HG03196 (cell line): Measurements from ENCODE around the gene NLRX1.
"Not testable (repeated sequence)": the region's sequence is repeated elsewhere in the genome, so short reads cannot be mapped to it uniquely, and the experiment has no call there.

Experiments
- ATAC-seq: cut with Tn5 transposase; IDR thresholded peaks from one replicate; pipeline ENCODE4 v1.9.1; 2021; ENCODE audit not compliant: unreplicated experiment

NLRX1 gene

DNA sequence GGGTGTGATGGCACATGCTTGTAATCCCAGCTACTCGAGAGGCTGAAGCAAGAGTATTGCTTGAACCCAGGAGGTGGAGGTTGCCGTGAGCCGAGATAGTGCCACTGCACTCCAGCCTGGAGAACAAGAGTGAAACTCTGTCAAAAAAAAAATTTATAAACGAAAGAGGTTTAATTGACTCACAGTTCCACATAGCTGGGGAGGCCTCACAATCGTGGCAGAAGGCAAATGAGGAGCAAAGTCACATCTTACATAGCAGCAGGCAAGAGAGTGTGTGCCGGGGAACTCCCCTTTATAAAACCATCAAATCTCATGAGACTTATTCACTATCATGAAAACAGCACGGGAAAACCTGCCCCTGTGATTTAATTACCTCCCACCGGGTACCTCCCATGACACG, 15.9 kb downstream of the NLRX1 start:
- not testable (repeated sequence) for ATAC-seq

- ATAC-seq, result no peak
Observed at GRCh38 chr11:119185981-119186634, 17.6 kb downstream of the NLRX1 start.

DNA sequence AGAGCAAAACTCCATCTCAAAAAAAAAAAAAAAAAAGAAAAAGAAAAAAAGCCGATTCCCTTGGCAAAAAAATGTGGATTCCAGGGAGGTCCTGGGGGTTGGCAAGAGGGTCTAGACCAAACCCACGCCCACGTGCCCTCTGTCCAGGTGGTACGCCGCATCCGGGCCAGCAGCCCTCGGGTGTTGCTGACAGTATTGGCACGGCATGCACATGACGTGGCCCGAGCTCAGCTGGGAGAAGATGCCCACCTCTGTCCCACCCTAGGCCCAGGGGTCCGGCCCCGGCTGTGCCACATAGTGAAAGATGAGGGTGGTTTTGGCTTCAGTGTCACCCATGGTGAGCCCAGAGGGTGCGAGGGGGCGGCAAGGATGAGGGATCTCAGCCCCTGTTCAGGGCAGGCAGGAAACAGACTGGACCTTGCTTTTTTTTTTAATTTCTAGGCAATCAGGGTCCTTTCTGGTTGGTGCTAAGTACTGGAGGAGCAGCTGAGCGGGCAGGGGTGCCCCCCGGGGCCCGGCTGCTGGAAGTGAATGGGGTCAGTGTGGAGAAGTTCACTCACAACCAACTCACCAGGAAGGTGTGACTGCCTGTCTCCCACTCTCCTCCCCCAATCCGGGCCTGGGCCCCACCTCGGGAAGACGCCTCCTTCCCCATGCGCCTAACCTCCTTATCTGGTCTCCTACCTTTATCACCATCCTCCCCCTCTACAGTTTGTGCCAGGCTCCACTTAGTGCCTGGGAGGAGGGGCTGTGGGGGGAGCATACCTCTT, 18.8 kb downstream of the NLRX1 start:
- ATAC-seq, result no peak

GRCh38 chr11:119188067-119188466, 19.5 kb downstream of the NLRX1 start:
- ATAC-seq, result no peak

DNA sequence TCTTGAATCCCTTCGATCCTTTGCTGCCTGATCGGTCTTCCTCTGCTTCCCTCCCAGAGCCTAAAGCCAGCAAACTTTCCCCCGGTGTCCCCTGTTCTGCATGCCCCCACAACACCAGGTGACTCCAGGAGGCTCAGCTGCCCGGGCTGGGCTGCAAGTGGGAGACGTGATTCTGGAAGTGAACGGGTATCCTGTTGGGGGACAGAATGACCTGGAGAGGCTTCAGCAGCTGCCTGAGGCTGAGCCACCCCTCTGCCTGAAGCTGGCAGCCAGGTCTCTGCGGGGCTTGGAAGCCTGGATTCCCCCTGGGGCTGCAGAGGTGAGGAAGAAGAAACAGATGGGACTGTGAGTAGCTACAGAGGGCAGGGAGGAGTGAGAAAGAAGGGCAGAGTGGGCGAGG, 20.4 kb downstream of the NLRX1 start:
- ATAC-seq, result no peak

- ATAC-seq, result no peak
Observed at GRCh38 chr11:119189393-119189792, 20.9 kb downstream of the NLRX1 start.

DNA sequence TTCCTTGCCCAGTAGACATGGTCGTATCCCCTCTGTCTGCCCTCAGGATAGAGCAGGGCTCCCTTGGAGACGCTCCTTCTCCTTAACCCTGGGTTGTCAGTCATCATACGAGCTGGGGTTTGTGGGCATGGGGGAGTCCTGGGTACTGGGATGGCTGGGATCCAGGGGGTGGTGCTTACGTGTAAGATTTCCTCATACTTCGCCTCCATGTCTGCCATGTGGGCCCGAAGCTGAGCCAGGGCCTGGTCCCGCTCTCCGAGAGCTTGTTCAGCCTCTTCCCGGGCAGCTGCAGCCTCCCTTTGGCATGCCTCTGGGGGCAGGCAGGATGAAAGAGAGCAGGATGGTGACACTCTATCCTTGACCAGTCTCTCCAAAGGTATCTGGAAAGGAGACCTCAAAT, 22.0 kb downstream of the NLRX1 start:
- no peak for ATAC-seq

- ATAC-seq, result not testable (repeated sequence)
Observed at GRCh38 chr11:119191265-119191664, 22.7 kb downstream of the NLRX1 start.

DNA sequence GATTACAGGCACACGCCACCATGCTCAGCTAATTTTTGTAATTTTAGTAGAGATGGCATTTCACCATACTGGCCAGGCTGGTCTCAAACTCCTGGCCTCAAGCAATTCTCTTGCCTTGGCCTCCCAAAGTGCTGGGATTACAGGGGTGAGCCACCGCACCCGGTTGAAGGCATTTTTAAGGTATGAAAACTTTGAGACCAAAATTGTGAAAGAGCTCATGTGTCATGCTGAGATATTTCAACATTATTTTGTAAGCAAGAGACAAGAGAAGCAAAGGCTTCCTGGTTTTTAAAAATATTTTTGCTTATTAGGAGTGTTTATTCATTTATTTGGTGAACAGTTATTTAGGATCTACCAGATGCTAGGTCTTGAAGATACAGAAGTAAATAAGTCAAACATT, 23.6 kb downstream of the NLRX1 start:
- no peak for ATAC-seq

DNA sequence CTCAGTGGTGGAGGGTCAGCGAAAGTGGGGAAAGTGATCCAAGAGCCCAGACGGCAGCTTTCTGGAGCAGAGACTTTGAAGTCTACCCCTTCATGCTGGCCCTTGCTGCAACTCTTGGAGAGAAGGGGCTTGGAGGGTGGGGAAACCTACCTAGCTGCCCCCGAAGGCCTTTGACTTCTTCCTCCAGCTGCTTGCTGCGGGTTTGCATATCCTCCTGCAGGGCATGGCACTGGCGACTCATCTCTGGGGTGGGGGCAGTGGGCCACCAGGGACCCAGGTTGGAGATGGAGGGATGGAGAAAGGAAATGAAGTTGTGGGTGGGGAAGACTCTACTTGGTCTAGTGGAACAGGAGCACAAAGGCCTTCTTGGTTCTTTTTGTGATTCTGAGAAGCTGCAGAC, 24.5 kb downstream of the NLRX1 start:
- no peak for ATAC-seq

DNA sequence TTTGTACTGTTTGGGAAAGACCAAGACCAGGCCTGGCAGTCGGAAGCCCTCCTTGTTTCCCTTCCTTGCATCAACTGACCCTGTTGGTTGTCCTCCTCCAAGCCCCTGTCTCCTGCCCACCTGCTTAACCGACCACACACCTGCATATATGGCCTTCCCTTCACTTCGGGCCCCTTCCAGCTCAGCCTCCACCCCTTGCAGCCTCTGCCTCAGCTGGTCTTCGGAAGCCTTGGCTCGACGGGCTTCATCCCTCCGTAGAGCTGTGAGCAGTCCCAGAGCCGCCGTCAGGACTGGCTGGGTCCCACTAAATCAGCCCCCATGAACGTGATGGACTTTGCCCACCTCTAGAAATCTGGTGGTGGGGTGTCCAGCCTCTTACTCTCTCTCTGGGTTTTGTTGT, 25.1 kb downstream of the NLRX1 start:
- ATAC-seq, result no peak

GRCh38 chr11:119194811-119195440, 26.4 kb downstream of the NLRX1 start:
- ATAC-seq, result no peak

GRCh38 chr11:119195680-119196079, 27.2 kb downstream of the NLRX1 start:
- ATAC-seq, result no peak

GRCh38 chr11:119196833-119197483, 28.4 kb downstream of the NLRX1 start:
- no peak for ATAC-seq

GRCh38 chr11:119198925-119199324, 30.4 kb downstream of the NLRX1 start:
- no peak for ATAC-seq

GRCh38 chr11:119201236-119201635, 32.7 kb downstream of the NLRX1 start:
- ATAC-seq, result not testable (repeated sequence)

DNA sequence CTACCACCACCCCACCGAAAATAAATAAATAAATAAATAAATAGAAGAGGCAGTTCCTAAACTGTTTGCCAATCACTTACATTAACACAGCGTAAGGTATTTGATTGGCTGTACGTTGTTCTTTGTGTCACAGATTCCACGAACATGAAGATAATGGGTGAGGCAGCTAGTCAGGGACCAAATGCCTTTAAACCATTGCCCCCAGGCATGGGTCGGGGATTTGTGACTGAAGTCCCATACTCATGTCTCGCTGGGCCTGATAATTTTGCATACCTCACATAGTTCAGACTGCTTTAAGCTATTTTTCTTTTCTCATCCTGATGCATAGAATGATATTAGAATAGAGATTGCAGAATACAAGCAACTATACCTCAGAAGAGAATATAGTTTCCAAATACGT, 34.0 kb downstream of the NLRX1 start:
- no peak for ATAC-seq

- no peak for ATAC-seq
Observed at GRCh38 chr11:119204066-119204465, 35.5 kb downstream of the NLRX1 start.

DNA sequence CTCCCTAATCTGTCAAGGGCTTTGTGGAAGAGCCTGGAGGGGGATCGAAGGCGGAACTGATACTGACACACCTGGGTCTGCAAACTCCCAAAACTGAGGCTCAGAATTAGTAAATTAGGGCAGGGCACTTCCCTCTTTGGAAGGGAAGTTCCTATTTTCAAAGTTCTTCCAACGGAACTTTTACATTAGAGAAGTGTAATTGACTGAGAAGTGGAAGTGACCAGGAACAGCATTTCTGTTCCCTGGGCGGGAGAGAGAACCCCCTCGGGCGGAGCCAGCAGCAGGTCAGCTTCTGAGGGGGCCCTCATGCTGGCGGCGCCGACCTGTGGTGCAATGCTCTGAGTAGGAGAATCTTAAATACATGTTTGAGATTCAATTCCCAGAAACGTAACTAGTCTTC, 36.6 kb downstream of the NLRX1 start:
- no peak for ATAC-seq

- ATAC-seq, result peak; percentile 87
Observed at GRCh38 chr11:119205574-119206510, 37.3 kb downstream of the NLRX1 start, which contains the start of gene CBL. CBL (plus strand) TSS chr11:119206339; CDS start chr11:119206418, 79 bp downstream.
